ENCODE results near the gene GLS.

The GLS gene

DNA sequence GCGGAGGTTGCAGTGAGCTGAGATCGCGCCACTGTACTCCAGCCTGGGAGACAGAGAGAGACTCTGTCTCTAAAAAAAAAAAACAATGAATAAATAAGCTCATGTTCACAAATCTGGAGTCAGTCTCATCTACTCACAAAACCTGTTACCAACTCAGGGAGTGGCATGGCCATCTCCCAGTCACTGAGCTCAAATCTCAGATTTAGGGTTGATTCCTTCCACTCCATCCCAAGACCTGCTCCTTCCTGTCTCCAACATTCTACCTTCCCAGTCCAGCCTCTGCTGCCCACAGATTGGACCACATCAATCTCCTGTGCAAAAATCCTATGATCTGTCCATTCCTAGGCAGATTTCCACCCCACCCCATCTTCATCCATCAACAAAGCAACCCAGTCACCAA lies 131.7 kb downstream of the GLS start:
- TF ChIP-seq, protein P1, sequence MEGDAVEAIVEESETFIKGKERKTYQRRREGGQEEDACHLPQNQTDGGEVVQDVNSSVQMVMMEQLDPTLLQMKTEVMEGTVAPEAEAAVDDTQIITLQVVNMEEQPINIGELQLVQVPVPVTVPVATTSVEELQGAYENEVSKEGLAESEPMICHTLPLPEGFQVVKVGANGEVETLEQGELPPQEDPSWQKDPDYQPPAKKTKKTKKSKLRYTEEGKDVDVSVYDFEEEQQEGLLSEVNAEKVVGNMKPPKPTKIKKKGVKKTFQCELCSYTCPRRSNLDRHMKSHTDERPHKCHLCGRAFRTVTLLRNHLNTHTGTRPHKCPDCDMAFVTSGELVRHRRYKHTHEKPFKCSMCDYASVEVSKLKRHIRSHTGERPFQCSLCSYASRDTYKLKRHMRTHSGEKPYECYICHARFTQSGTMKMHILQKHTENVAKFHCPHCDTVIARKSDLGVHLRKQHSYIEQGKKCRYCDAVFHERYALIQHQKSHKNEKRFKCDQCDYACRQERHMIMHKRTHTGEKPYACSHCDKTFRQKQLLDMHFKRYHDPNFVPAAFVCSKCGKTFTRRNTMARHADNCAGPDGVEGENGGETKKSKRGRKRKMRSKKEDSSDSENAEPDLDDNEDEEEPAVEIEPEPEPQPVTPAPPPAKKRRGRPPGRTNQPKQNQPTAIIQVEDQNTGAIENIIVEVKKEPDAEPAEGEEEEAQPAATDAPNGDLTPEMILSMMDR (IDR thresholded peaks at IDR 0.05; ENCODE audit: low read depth, low read length, missing control alignments), result no peak
- DNase-seq (ENCODE audit: low read depth), result no peak
- in situ Hi-C loops (cut with HindIII; ENCODE audit: low sequenced_read_pairs), result no loop called here
- H3K4me3 ChIP-seq (ENCODE audit: low read depth, low read length), result peak overlapping the region; percentile 78

DNA sequence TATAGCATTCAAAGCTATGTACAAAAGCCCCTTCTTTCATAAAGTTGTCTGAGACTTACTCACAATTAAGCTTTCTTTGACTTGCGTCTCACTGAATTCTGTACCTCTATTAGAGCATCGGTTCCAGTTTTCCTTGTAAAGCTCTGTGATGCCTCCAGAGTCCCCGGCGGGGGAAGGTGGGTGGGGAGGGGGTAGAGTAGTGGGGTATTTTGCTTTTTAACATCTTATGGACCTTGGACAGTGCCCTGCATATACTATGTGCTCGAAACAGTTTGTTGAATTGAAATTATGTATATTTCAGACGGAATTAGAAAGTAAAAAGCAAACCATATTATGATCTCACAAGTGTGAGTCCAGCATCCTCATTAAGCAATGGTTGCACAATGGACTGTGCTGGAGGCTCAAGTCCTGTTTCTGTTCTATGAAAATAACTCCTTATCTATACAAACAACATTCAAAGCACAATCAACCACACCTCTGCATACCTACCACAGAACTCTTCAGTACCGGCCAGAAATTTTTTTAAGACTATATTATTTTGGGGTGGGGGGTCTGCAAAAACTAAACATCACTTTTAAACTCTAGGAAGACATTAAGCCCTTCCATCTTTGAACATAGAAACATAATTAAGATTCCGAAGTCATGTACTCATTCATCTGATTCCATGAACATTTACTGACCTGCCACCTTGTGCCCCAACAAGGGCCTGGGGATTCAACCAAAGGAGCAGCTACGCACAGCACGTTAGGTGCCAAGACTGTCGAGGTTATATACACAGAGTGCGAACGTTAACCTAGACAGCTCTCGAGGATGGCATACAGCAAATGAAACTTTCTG lies 132.4 kb downstream of the GLS start:
- TF ChIP-seq, protein P1 (IDR thresholded peaks at IDR 0.05; ENCODE audit: low read depth, low read length, missing control alignments), result no peak
- in situ Hi-C loops (cut with HindIII; ENCODE audit: low sequenced_read_pairs), result no loop called here
- peak overlapping the region; percentile 78 for H3K4me3 ChIP-seq (ENCODE audit: low read depth, low read length)
- DNase-seq (ENCODE audit: low read depth), result no peak

DNA sequence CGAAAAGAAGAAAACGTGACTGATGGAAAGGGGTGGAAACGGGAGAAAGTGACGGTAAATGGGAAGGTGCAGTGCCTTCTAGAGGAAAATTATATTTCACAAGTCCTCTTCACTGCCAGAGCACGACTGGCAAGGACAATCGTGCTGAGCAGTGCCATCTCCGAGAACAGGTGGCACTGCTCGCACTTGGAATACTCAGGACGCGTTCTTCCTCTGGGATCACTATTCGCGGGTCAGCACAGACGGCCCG lies 133.0 kb downstream of the GLS start:
- TF ChIP-seq, protein P1 (IDR thresholded peaks at IDR 0.05; ENCODE audit: low read depth, low read length, missing control alignments), result no peak
- DNase-seq (ENCODE audit: low read depth), result no peak
- in situ Hi-C loops (cut with HindIII; ENCODE audit: low sequenced_read_pairs), result no loop called here
- H3K4me3 ChIP-seq (ENCODE audit: low read depth, low read length), result peak overlapping the region; percentile 78

DNA sequence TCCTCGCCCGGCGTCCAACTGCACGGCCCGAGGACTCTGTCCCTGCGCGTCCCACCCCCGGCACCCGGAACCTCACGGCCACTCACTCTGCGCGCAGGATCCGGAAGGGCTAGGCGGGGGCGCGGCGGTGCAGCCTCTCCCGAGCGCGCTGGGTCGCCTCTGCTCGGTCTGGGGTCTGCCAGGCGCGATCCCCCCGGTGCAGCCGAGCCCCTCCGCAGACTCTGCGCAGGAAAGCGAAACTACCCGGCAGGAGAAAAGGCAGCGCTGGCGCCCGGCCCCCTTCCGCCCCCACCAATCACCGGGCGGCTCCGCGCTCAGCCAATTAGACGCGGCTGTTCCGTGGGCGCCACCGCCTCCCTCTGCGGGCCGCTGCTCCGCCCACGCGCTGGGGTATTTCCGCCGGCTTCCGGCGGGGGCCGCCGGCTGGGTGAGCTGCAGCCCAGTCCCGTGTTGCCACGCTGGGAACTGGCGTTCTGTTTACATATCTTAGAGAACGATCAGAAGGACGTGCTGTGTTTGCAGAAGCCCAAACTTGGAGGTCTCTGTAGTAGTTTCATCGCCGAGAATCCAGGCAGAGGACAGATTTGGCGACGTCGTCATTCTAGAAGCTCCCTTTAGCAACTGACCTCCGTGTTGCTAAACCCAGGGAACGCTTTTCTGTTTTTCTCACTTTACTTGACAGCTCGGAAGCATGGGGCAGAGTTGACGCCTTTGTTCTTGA lies 133.5 kb downstream of the GLS start, which contains the start of gene STAT1:
TSS of gene STAT1 (minus strand) at position 240 of the 721 bp plus-strand sequence. CDS start 4,168 bp downstream, outside the sequence.
- DNase-seq (ENCODE audit: low read depth), result peak; percentile 74
- in situ Hi-C loops (cut with HindIII; ENCODE audit: low sequenced_read_pairs), result no loop called here
- TF ChIP-seq, protein P1 (IDR thresholded peaks at IDR 0.05; ENCODE audit: low read depth, low read length, missing control alignments), result no peak
- peak within 1 kb of the TSS; percentile 78 for H3K4me3 ChIP-seq (ENCODE audit: low read depth, low read length)

DNA sequence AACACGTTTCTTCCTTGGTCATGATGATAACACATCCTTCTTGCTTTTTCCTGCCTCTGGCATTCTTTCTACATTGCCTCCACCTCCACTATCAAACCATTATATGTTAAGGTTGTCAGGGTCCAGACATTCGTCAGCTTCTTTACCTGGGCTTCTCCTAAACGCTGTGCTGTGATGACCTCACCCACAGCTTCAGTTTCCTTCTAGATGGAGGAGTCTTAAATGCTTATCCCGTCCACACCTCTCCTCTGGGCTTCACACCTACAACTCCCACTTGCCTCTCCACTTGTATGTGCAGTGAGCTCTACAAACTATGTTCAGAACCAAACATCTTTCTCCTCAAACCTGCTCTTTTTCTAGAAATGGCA lies 134.0 kb downstream of the GLS start:
- TF ChIP-seq, protein P1 (IDR thresholded peaks at IDR 0.05; ENCODE audit: low read depth, low read length, missing control alignments), result no peak
- peak overlapping the region; percentile 78 for H3K4me3 ChIP-seq (ENCODE audit: low read depth, low read length)
- in situ Hi-C loops (cut with HindIII; ENCODE audit: low sequenced_read_pairs), result no loop called here
- DNase-seq (ENCODE audit: low read depth), result no peak
